ENCODE results near the gene DNALI1. TPM values are rescaled to one million over a fixed set of nuclear protein-coding genes. Genes with fewer than 3 reads are reported as not detected.

DNALI1 gene
- polyA plus RNA-seq, 10 donors, result 5.5 to 16.1 (median 10.6) TPM

DNA sequence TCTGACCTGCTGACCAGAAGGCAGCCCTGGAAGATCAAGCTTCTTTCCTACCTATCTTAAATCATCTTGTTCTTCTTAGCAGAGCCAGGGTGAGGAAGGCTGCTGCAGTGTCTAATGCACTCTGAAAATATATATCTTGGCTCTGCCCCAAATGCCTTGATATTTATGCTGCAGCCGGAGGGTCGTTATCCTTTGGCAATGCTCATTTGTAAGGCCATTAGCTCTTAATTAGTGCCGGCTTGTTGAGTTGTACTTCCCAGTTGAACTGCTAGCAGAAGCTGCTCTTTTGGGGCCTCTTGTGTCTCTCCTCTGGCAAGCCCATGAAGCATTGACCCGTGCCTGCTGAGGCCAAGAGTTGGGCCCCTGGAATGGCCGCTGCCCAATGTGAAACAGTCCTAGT lies 43.2 kb downstream of the DNALI1 start:
- no peak for DNase-seq

DNA sequence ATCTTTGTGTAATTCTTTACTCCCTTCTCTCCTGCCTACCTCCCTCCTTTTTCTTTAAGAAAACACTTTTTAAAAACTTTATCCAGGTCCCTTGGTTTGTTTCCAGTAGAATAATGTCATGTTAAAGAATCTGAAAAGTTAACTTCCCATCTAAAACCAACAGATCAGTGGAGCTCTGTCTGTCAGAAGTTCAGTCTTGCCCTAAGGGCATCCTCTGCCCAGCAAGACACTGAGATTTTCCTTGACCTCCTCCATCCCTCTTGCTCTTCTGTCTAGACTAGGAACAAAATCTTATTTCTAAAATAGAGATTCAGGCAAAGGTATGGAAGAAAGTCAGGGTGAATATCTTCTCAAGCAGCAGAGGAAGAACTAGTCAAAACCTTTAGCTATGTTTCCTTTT lies 44.7 kb downstream of the DNALI1 start:
- no peak for DNase-seq

DNA sequence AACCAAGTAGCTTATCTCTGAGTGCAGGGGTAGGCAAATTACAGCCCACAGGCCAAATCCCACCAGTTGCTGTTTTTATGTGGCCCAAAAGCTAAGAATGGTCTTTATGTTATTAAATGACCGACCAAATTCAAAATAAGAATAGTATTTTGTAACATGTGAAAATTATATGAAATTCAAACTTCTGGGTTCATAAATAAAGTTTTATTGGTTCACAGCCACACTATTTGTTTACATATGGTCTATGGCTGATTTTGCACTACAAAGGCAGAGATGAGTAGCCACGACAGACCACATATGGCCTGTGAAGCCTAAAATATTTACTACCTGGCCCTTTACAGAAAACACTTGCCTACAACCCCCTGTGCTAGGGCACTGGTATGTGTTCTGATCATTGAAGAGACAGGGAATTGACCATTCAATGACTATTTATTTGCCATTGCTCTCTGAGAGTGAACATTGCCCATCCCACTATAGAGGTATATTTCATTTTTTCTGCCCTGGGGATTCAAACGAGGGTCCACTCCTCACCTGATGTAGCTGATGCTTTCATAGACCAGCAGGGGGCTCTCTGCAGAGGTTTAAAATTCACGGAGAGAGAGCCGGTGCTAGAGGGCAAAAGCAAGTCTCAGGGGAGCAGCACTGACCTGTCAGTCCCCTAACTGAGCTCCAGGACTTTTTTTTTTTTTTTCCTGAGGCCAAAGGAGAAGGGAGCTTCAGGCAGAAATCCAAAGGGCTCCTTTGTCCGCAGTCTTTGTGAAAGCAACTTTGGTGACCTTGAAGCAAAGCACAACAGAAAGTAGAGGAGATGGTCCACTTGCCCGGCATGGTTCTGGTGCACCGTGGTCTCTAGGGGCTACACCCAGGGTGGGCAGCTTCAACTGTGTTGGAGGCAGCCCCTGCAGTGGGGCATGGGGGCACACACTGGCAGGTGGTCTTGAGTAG lies 46.3 kb downstream of the DNALI1 start:
- peak in 2 of 3 donors; percentile 10 to 20 for DNase-seq

DNA sequence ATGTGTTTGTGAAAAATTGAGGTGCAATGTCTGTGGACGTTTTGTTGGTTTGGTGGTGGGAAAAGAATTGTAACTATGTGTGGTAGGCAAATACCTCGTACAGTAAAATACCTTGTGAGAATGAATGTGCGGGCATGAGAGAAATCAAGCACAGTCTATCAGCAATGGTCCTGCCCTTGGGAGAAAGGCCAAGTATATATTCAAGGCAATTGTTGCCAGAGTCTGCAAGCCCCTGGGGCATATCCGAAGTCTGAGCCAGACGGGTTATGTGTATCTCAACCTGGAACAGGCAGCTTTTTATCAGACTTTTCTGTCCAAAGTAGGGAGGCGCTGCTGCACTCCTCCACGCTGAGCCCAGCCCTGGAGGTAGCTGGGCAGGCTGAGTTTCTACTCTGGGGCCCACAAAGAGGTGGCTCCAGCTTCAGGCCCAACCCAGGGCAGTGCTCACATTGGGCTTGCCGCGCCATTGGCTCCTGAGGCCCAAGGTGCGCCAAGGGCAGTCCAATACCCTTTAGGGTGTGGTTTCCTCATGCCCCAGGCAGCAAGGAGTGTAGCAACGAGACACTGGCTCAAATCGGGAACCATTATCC lies 48.4 kb downstream of the DNALI1 start:
- DNase-seq, result no peak

DNA sequence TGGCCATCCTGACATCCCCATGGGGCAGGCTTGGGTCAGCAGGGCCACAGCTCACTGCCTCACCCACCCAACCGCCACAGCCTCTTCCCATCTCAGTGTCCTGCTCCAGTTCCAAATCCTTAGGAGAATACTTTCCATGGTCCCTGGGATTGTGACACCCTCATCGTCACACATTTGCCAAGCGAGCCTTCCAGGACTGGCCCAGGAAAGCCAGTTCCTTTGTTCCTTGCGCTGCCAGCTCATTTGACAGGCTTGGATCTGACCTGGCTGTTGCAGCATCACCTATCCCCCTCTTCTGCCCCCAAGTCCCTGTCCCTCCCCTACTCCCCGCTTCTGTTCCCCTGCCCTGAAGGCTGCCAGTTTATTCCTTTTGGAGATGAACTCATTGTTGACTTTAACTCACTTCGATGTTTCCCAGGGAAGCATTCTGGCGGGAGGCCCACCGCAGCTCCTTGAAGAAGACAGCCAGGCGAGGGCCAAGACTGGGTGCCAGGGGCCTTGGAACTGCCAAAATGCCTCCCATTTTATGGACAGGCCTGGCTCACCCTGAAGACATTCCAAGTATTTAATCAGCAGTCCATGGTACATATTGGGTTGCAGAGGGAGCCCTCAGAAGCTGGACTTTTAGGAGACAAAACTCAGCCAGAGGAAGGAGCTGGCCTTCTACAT lies 49.2 kb downstream of the DNALI1 start:
- no peak for DNase-seq

DNA sequence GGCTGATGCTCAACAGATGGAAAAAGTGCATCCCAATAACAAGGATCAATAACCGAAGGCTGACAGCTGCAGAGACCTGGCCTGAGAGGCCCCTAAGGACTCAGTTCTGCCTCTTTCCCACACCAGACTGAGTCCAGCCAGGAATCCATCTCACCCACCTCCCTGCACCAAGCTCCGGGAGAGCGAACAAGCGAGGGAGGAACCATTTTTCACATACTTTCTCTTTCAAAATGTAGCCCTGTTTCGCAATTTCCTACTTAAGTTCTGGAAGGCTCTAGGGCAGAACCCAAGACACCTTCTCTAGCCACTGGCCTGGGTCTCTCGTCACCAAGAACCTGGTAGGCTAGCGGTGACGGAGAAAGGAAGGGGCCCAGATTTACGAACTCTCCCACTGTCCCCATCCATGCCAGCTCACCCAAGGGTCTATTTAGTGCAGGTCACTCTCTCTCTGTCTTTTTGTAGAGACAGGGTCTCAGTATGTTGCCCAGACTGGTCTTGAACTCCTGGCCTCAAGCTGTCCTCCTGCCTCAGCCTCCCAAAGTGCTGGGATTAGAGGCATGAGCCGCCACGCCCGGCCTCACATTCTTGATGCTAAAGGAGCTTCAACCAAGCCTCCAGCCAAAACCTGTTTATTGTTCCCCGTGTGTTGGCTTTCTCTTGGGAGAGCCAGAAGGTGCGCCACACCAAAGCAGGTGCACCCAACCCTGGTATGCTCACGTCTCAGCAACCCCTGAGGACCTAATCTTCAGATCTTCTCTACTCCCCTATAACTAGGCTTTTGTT lies 49.9 kb downstream of the DNALI1 start:
- no peak for DNase-seq

DNA sequence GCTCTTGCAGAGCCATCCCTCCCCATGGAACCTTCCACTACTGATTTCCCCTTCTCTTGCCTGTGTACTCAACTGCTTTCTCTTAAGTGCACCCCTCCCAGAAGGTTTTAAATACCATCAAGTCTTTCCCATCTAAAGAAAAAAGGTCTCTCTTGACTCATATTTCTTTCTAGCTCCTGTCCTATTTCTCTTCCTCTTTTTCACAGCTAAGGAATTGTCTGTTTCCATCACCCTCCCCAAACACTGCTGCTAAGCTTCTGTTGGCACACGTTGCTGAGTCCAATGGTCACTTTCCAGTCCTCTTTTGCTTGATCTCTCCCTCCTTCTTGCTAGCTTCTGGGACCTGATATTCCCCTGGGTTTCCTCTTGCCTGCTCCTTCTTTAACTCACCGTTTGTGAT lies 52.3 kb downstream of the DNALI1 start:
- DNase-seq, result no peak

DNA sequence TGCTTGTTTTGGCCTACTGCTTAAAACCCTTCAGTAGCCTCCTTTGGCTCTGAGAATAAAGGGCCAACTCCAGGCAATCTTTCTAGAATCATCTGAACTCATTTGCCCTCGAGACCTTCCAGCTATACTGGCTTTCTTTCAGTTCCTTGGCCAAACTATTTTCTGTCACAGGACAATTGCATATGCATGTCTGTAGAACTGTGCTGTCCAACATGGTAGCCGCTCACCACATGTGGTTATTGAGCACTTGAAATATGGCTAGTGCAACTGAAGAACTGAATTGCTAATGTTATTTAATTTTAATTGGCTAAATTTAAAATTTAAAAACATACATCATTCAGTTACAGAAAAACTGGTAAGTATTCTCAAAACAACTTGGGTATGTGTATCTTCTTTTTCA lies 53.3 kb downstream of the DNALI1 start:
- DNase-seq, result no peak

DNA sequence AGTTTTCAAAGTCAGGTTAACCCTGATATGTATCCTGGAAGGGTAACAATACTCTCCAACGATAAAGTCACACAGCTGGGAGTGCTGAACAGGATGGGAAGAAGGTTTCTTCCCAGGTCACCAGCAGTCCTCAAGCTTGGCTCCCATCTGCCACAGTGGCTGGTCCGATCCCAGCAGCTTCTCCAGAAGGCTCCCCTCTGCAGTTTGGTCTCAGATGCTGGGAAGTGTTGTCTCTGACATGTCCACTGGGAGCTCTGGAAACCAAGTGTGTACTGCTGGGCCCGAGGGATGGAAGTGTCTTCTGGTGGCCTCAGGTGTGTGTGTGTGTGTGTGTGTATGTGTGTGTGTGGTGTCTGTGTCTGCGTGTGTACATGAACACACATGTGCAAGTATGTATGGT lies 55.4 kb downstream of the DNALI1 start:
- DNase-seq, result no peak

DNA sequence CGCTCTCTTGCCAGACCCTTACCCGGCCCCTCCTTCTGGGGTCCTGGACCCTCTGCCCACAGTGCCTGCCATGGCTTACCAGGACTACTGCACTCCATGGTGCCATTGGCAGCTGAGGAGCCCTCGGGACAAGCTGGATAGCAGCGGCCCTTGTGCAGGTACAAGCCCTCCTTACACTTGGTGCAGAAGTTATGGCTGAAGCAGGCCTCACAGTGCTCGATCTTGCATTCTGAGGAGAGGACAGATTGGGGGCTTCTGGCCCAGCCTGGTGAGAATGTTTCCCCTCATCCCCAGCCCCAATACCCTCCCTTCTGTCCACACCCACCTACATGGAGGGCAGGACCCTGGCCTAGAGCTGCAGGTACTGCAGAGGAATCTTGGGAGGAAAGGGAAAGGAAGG lies 57.4 kb downstream of the DNALI1 start:
- no peak for DNase-seq

DNA sequence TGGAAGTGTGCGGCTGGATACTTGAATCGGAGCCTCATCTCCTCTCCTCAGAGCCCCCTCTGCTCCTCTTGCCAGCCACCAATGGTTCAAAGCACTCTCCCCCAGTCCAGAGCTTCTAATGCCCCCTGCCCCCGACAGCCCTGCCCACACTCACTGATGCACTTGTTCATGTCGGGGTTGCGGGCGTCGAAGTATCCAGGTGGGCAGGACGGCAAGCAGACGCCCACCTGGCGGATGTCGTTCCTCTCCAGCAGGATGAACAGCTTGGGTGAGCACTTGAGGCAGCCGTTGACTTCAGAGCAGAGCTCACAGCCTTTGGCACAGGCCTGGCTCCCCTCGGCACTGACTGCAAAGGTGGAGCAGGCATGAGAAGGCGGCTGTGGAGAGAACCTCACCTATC lies 59.6 kb downstream of the DNALI1 start:
- no peak for DNase-seq

Other genes with a start within 250 kb of the DNALI1 start
- gene ZC3H12A, start 82.4 kb upstream of the DNALI1 start, polyA plus RNA-seq (ENCODE audit: insufficient read length in 10 of 10), result 1 to 10 TPM in 8 of 10 donors, under 1 TPM in 2; 0.35 to 2.3 (median 1.2) TPM
- 10 to 100 TPM; 38.4 to 52.0 (median 45.8) TPM for gene MEAF6, start 42.2 kb upstream of the DNALI1 start, polyA plus RNA-seq (ENCODE audit: insufficient read length in 10 of 10)
- gene SNIP1, start 2.6 kb upstream of the DNALI1 start, polyA plus RNA-seq (ENCODE audit: insufficient read length in 10 of 10), result 1 to 10 TPM; 6.9 to 9.6 (median 8.4) TPM
- gene GNL2, start 39.0 kb downstream of the DNALI1 start, polyA plus RNA-seq (ENCODE audit: insufficient read length in 10 of 10), result 10 to 100 TPM; 45.9 to 60.8 (median 52.1) TPM
- 1 to 10 TPM in 2 of 10 donors, under 1 TPM in 3, not detected in 5; 0.09 to 2.8 (median 0.16) TPM for gene RSPO1, start 78.0 kb downstream of the DNALI1 start, polyA plus RNA-seq (ENCODE audit: insufficient read length in 10 of 10)
- 10 to 100 TPM in 5 of 10 donors, 1 to 10 TPM in 5; 5.7 to 15.7 (median 9.7) TPM for gene CDCA8, start 135.6 kb downstream of the DNALI1 start, polyA plus RNA-seq (ENCODE audit: insufficient read length in 10 of 10)
- gene EPHA10, start 208.2 kb downstream of the DNALI1 start, polyA plus RNA-seq (ENCODE audit: insufficient read length in 10 of 10), result under 1 TPM in 5 of 10 donors, not detected in 5; 0.04 to 0.26 (median 0.18) TPM
- gene MANEAL, start 236.9 kb downstream of the DNALI1 start, polyA plus RNA-seq (ENCODE audit: insufficient read length in 10 of 10), result 1 to 10 TPM; 2.0 to 5.1 (median 3.0) TPM